GM19023 (cell line): ENCODE measurements around the gene COPS3.
A peak's percentile ranks its signal among the peaks of the same experiment; 100 is the strongest.
"Not testable (repeated sequence)": the region's sequence is repeated elsewhere in the genome, so short reads cannot be mapped to it uniquely, and the experiment has no call there.

Experiments
- ATAC-seq: cut with Tn5 transposase; IDR thresholded peaks from one replicate; pipeline ENCODE4 v1.9.1; 2021; ENCODE audit warnings: mild to moderate bottlenecking, moderate library complexity; ENCODE audit not compliant: unreplicated experiment

Gene COPS3

DNA sequence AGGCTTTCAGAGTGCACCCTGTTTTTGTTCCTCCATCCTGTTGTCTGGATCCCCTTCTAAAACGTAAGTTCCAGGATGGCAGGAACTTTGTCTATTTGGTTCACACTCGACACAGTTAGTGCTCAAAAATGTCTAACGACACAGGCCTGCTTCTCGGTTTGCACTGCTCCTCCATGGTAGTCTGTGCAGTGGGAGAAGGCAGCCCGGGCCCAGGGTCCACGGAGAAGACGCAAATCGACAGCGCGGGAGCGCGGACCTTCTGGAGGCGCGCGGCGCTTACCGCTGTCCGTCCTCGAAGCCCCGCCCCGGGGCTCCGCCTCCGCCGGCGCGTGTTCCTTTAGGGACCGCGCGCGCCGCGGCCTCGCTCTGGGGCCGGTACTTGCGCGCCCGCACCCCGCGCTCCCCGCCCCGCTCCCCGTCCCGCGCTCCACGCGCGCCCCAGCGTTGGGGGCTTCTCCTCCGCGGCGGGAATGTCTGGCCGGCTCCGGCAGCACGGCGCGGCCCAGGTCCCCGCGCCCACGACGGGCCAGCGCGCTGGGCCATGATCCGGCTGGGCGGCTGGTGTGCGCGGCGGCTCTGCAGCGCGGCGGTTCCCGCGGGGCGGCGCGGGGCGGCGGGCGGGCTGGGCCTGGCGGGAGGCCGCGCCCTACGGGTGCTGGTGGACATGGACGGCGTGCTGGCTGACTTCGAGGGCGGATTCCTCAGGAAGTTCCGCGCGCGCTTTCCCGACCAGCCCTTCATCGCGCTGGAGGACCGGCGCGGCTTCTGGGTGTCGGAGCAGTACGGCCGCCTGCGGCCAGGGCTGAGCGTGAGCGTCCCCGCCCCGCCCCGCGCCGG lies 22.2 kb upstream of the COPS3 start, which contains the start of gene NT5M:
NT5M (plus strand) TSS at position 364 of the 837 bp plus-strand sequence; CDS start at position 542, 178 bp downstream.
- peak; percentile 52 for ATAC-seq

DNA sequence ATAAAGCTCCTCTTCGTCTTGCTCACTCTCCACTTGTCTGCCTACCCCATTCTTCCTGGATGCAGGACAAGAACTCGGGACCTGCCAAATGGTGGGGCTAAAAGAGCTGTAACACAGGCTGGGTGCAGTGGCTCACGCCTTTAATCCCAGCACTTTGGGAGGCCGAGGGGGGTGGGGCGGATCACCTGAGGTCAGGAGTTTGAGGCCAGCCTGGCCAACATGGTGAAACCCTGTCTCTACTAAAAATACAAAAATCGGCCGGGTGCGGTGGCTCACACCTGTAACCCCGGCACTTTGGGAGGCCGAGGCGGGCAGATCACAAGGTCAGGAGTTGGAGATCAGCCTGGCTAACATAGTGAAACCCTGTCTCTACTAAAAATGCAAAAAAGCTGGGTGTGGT lies 20.6 kb upstream of the COPS3 start:
- not testable (repeated sequence) for ATAC-seq

GRCh38 chr17:17300624-17301568 lies 19.9 kb upstream of the COPS3 start:
- peak; percentile 46 for ATAC-seq

GRCh38 chr17:17298108-17298507 lies 17.1 kb upstream of the COPS3 start:
- ATAC-seq: no peak

DNA sequence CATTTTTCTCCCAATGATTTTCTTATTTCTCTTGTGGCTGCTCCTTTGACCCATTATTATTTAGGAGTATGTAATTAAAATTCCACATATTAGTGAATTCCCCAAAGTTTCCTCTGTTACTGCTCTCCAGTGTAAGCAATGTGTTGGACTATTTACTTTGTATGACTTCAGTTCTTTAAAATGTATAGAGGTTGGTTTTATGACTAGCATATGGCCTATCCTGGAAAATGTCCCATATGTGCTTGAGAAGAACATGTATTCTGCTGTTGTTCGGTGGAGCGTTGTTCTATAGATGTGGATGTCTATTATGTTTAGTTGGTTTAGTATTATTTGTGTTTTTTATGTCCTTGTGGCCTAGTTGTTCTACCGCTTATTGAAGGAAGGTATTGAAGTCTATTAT lies 16.2 kb upstream of the COPS3 start:
- no peak for ATAC-seq

GRCh38 chr17:17295141-17295540 lies 14.1 kb upstream of the COPS3 start:
- no peak for ATAC-seq

- no peak for ATAC-seq
These were observed 8.7 kb upstream of the COPS3 start for GRCh38 chr17:17289701-17290100.

- no peak for ATAC-seq
These were observed 8.0 kb upstream of the COPS3 start for GRCh38 chr17:17289086-17289485.

DNA sequence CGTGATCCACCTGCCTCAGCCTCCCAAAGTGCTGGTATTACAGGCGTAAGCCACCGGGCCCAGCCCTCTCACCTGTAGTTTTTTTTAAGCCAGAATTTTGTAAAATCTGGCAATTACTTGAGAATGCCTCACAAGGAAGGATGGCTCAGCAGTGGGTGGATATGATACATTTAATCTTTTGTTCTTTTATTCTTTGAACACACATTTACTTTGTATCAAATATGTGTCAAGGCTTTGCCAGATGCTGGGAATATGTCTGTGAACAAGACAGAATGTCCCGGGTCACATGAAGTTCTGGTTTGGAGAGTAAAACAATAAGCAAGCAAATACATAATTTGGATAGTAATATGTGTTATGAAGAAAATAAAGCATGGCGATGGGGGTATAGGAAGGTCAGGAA lies 4.9 kb upstream of the COPS3 start:
- ATAC-seq: no peak

DNA sequence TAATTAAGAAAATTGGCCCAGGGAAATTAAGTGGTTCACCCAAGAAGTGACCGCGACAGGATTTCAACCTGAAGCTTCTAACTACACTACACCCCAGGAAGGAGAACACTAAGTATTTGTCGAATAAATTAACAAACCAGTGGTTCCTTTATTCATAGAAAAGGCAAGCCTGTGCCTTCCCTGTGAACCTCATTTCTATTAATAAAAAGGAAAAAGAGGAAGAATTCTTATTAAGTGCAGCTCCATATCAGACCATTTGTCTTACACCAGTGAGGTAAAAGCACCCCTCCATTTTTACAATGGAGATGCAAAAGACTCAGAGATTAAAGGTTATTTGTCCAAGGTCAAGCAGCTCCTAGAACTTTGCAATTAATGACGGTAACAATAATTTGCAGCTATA lies 1.7 kb downstream of the COPS3 start:
- no peak for ATAC-seq

- ATAC-seq: not testable (repeated sequence)
These were observed 3.6 kb downstream of the COPS3 start for GRCh38 chr17:17277431-17277830.

GRCh38 chr17:17275971-17276370 lies 5.1 kb downstream of the COPS3 start:
- no peak for ATAC-seq

DNA sequence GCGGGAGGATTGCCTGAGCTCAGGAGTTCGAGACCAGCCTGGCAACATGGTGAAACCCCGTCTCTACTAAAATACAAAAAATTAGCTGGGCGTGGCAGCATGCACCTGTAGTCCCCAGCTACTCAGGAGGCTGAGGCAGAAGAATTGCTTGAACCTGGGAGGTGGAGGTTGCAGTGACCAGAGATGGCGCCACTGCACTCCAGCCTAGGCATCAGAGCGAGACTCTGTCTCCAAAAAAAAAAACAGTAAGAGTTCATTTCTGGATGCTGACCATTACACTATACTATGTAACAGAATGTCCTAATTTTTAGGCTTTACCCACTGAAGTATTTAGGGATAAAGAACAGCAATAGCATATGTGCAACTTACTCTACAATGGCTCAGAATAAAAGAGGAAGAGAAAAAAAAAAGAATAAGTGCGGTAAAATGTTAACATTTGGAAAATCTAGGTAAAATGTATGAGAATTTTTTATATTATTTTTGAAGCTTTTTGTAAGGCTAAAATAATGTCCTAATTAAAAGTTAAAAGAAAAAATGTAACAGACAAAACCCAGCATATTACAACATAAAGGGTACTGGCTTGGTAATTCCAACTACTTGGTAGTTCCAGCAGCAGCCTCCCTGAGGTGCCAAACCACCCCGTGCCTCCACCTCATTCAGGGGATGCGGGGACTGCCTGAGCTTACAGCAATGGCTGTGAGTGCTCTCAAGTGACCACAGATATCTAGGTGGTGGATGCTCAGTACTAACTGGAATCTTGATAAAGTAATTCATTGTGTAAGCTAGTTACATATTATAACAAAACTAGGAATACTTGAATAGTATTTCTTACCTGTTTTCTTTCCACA lies 10.9 kb downstream of the COPS3 start:
- no peak for ATAC-seq

DNA sequence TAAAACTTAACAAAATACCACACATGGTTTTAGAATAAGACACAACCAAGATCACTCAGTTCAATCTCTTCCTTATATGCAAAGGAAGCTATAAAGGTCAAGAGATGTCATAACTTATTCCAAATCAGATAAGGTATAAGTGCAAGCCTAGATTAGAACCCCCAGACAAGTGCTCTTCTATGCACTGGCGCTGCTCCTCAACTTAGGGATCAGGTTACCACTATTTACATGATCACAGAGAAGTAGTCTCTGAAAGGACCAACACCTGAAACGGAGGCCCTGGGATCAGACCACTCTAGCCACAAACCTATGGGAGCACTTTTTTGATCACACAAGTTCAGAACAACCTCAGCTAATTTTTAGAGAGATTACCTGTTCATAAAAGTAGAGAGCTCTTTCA lies 16.6 kb downstream of the COPS3 start:
- no peak for ATAC-seq

DNA sequence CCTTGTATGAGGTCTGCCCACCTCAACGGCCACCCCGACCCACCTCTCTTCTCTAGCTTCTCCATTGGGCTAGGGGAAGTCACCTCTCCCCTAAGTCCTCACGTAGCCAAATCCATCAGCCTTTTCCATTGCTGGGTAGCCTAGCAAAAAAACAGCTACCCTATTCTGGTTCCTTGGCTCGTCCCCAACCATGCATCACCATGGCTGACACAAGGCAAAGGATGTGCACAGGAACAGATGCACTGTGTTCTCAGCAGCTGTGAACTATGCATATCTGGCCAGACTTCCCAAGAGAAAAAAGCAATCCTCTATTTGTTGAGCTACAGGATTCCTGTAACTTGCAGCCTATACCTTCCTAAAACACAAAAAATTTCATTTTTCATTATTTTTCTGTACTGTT lies 22.0 kb downstream of the COPS3 start:
- ATAC-seq: no peak

DNA sequence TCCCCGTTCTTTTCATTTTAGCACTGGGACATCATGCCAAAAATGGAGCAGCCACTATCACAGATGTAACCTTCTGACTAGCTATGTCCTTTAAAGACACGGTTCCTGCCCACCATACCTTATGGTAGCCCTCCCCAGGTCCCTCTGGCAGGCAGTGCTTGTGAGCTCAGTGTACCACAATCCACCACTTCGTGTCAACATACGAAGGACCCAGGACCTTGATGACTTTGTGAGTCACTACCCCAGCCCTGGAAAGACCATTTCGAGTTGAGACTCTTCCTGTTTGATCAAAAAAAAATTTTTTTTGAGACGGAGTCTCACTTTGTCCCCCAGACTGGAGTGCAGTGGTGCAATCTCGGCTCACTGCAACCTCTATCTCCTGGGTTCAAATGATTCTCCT lies 23.0 kb downstream of the COPS3 start:
- no peak for ATAC-seq

GRCh38 chr17:17256316-17256715 lies 24.7 kb downstream of the COPS3 start:
- ATAC-seq: no peak

DNA sequence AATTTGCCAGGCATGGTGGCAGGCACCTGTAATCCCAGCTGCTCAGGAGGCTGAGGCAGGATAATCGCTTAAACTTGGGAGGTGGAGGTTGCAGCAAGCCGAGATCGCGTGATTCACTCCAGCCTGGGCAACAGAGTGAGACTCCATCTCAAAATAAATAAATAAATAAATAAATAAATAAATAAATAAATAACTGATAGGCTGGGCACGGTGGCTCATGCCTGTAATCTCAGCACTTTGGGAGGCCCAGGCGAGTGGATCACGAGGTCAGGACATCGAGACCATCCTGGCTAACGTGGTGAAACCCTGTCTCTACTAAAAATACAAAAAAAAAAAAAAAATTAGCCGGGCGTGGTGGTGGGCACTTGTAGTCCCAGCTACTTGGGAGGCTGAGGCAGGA lies 25.4 kb downstream of the COPS3 start:
- ATAC-seq: not testable (repeated sequence)

- ATAC-seq: no peak
These were observed 27.0 kb downstream of the COPS3 start for GRCh38 chr17:17254036-17254435.

- no peak for ATAC-seq
These were observed 27.6 kb downstream of the COPS3 start for GRCh38 chr17:17253406-17253805.

- no peak for ATAC-seq
These were observed 28.8 kb downstream of the COPS3 start for GRCh38 chr17:17252149-17252661.
